Activated naive CD4-positive, alpha-beta T cell treated with Interleukin-2 at 50 U/mL for 16 hours (primary cell): Measurements from ENCODE around the gene PTPRD.

Experiments
- DNase-seq: peaks from one replicate; pipeline ENCODE4 v3.0.0-alpha.2; 2020

The PTPRD gene

GRCh38 chr9:9231946-9232345 lies 1380.9 kb downstream of the PTPRD start:
- no peak for DNase-seq

- no peak for DNase-seq
These were observed 1383.5 kb downstream of the PTPRD start for GRCh38 chr9:9229269-9229668.

GRCh38 chr9:9223175-9223574 lies 1389.6 kb downstream of the PTPRD start:
- no peak for DNase-seq

- DNase-seq = no peak
These were observed 1390.1 kb downstream of the PTPRD start for GRCh38 chr9:9222730-9223129.

GRCh38 chr9:9216934-9217333 lies 1395.9 kb downstream of the PTPRD start:
- no peak for DNase-seq

GRCh38 chr9:9215050-9215449 lies 1397.8 kb downstream of the PTPRD start:
- DNase-seq = no peak

GRCh38 chr9:9214066-9214465 lies 1398.7 kb downstream of the PTPRD start:
- no peak for DNase-seq

- DNase-seq = no peak
These were observed 1399.8 kb downstream of the PTPRD start for GRCh38 chr9:9212963-9213362.

- DNase-seq = no peak
These were observed 1410.5 kb downstream of the PTPRD start for GRCh38 chr9:9202276-9202675.

- no peak for DNase-seq
These were observed 1426.7 kb downstream of the PTPRD start for GRCh38 chr9:9186086-9186485.

GRCh38 chr9:9182431-9182830 lies 1430.4 kb downstream of the PTPRD start:
- DNase-seq = no peak

GRCh38 chr9:9177081-9177480 lies 1435.7 kb downstream of the PTPRD start:
- DNase-seq = no peak

GRCh38 chr9:9174358-9174757 lies 1438.4 kb downstream of the PTPRD start:
- no peak for DNase-seq

GRCh38 chr9:9173264-9173663 lies 1439.5 kb downstream of the PTPRD start:
- DNase-seq = no peak

GRCh38 chr9:9170439-9171134 lies 1442.2 kb downstream of the PTPRD start:
- DNase-seq = no peak

GRCh38 chr9:9142001-9142400 lies 1470.8 kb downstream of the PTPRD start:
- DNase-seq = no peak

GRCh38 chr9:9133526-9133925 lies 1479.3 kb downstream of the PTPRD start:
- DNase-seq = no peak

- DNase-seq = no peak
These were observed 1488.2 kb downstream of the PTPRD start for GRCh38 chr9:9124616-9125015.

GRCh38 chr9:9122230-9122875 lies 1490.4 kb downstream of the PTPRD start:
- DNase-seq = no peak

- no peak for DNase-seq
These were observed 1494.9 kb downstream of the PTPRD start for GRCh38 chr9:9117866-9118265.

- DNase-seq = no peak
These were observed 1500.6 kb downstream of the PTPRD start for GRCh38 chr9:9112001-9112720.

GRCh38 chr9:9108641-9109040 lies 1504.2 kb downstream of the PTPRD start:
- no peak for DNase-seq

GRCh38 chr9:9102295-9102694 lies 1510.5 kb downstream of the PTPRD start:
- DNase-seq = no peak

GRCh38 chr9:9100070-9100469 lies 1512.7 kb downstream of the PTPRD start:
- no peak for DNase-seq
